ENCODE results near the gene LYRM9.

DNA sequence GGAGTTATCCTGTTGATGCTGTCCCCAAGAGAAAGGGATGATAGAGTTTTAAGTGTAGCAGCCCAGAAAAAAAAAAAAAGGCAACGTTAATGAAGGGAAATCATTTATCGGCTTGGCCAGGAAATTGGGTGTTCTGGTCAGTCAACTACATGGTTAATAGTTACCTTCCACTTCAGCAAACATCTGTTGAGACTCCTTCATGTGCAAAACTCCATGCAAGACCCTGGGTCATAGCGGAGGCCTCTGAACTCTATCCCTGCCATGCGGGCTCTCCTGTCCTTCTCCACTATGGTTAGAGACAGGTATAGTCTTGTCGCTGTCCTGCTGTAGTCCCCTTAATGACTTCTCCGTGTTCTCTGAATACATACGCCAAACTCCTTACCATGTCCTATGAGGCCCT is 3.5 kb upstream of the LYRM9 start:
- TF ChIP-seq, protein P1, sequence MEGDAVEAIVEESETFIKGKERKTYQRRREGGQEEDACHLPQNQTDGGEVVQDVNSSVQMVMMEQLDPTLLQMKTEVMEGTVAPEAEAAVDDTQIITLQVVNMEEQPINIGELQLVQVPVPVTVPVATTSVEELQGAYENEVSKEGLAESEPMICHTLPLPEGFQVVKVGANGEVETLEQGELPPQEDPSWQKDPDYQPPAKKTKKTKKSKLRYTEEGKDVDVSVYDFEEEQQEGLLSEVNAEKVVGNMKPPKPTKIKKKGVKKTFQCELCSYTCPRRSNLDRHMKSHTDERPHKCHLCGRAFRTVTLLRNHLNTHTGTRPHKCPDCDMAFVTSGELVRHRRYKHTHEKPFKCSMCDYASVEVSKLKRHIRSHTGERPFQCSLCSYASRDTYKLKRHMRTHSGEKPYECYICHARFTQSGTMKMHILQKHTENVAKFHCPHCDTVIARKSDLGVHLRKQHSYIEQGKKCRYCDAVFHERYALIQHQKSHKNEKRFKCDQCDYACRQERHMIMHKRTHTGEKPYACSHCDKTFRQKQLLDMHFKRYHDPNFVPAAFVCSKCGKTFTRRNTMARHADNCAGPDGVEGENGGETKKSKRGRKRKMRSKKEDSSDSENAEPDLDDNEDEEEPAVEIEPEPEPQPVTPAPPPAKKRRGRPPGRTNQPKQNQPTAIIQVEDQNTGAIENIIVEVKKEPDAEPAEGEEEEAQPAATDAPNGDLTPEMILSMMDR (IDR thresholded peaks at IDR 0.05), result no peak
- TF ChIP-seq EZH2 (IDR thresholded peaks at IDR 0.05), result no peak
